A673 (cell line): ENCODE data around the gene TREM1. TPM values are rescaled to one million over a fixed set of nuclear protein-coding genes. Genes with fewer than 3 reads are reported as not detected.

Experiments
- BruUV-seq: library from RNA; stranded (reverse); fragments of 400-500 nt; replicated peaks from 2 replicates; lab custom pipeline; 2021; lab: Mats Ljungman, UMichigan
- CTCF ChIA-PET: fragments of 300-600 bp; sonication (Branson Sonifier 250); formaldehyde crosslinking; loops from one replicate; lab custom pipeline; 2022; ENCODE audit warnings: antibody characterized with exemption; lab: Charles Lee
- POLR2A ChIA-PET: fragments of 300-600 bp; sonication (Branson Sonifier 250); formaldehyde crosslinking; loops from one replicate; lab custom pipeline; 2022; ENCODE audit warnings: antibody characterized with exemption; ENCODE audit not compliant: low non-redundant PET; lab: Charles Lee
- DNase-seq: peaks from one replicate; pipeline ENCODE4 v3.0.0-alpha.2; 2015; ENCODE audit warnings: low spot score
- H3K27ac ChIP-seq: fragments of 200-600 bp; sonication (generic); 2 replicates; pipeline ENCODE4 v1.5.1; 2016; ENCODE audit warnings: mixed run types, low read depth, mild to moderate bottlenecking, mixed read lengths, antibody characterized with exemption, low read length; ENCODE audit not compliant: poor library complexity, severe bottlenecking
- H3K27me3 ChIP-seq: fragments of 200-600 bp; sonication (generic); replicated peaks from 2 replicates; pipeline ENCODE4 v1.6.1; 2017; ENCODE audit warnings: mixed run types, low read depth, mild to moderate bottlenecking, mixed read lengths, antibody characterized with exemption, low read length; ENCODE audit not compliant: insufficient read depth, poor library complexity
- H3K36me3 ChIP-seq: fragments of 200-600 bp; sonication (generic); 2 replicates; pipeline ENCODE4 v1.6.1; 2016; ENCODE audit warnings: mixed run types, mild to moderate bottlenecking, mixed read lengths, antibody characterized with exemption, low read length; ENCODE audit not compliant: insufficient read depth, poor library complexity, severe bottlenecking
- H3K4me1 ChIP-seq: fragments of 200-600 bp; sonication (generic); 2 replicates; pipeline ENCODE4 v1.6.1; 2017; ENCODE audit warnings: mixed run types, mild to moderate bottlenecking, mixed read lengths, antibody characterized with exemption, low read length; ENCODE audit not compliant: insufficient read depth, poor library complexity, severe bottlenecking
- H3K4me3 ChIP-seq: fragments of 200-600 bp; sonication (generic); 2 replicates; pipeline ENCODE4 v1.5.1; 2016; ENCODE audit warnings: low read depth, mixed run types, mild to moderate bottlenecking, mixed read lengths, low read length; ENCODE audit not compliant: poor library complexity, severe bottlenecking
- H3K9me3 ChIP-seq: fragments of 200-600 bp; sonication (generic); 2 replicates; pipeline ENCODE4 v1.6.1; 2016; ENCODE audit warnings: mixed run types, low read depth, mild to moderate bottlenecking, mixed read lengths, antibody characterized with exemption, low read length; ENCODE audit not compliant: poor library complexity, severe bottlenecking
- EZH2 ChIP-seq: fragments of 200-600 bp; sonication (generic); IDR thresholded peaks from 2 replicates; pipeline ENCODE4 v1.6.1; 2017; ENCODE audit warnings: borderline replicate concordance, low read depth, mild to moderate bottlenecking, mixed read lengths, antibody characterized with exemption, low read length; ENCODE audit not compliant: poor library complexity, severe bottlenecking
- intact Hi-C: fragments of 100-400 bp; cut with micrococcal nuclease; formaldehyde crosslinking; loops from one replicate; pipeline ENCODE4 v1.10.0; 2022; ENCODE audit not compliant: unreplicated experiment
- total RNA-seq: library from RNA; stranded (reverse); gene quantifications from 2 replicates; pipeline ENCODE4 v1.2.3, GENCODE V29; 2021
- TF ChIP-seq, protein P1 (sequence below): fragments of 300-800, 200-600 bp; sonication (generic); conservative IDR thresholded peaks from 2 replicates; pipeline ENCODE4 v1.5.1; 2017; ENCODE audit warnings: low read depth, mild to moderate bottlenecking, antibody characterized with exemption, low read length, moderate library complexity, mixed read lengths

TREM1 gene
- total RNA-seq, 1 experiment from 2014 or later: not detected

DNA sequence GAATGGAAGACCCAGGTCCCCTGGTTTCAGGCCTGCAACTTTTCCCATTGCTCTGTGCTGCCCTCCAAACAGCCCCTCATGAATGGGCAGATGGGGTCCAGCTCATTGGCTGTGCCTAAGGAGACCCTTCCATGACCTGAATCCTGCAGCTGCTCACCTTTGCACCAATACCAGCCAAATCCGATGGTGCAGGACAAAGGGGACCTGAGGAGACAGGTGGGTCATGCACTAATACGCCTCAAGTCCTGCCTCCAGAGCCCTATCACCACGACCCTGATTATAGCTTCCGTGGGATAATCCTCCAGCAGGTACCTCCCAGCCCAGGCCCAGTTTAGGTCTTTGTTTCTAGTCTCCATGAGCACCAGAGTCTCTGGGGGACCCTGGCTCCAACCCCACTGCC, 16.8 kb downstream of the TREM1 start:
- Histone ChIP-seq H3K27ac (no peak overlapping the region), H3K9me3 (no peaks in the 10 kb centered on the region), H3K27me3 (no peaks in the 10 kb centered on the region), H3K4me3 (no peak overlapping the region), H3K36me3 (no peaks in the 10 kb centered on the region), H3K4me1 (peaks cover 25% of the 10 kb centered on the region)
- no TSS peak for BruUV-seq
- ChIA-PET CTCF (interaction anchor here (1.0 kb wide), 1 partner anchor 9 kb away, joined by 3 read pairs; no protein-coding TSS in a partner anchor), POLR2A (no interaction called here)
- intact Hi-C loops: no loop called here
- TF ChIP-seq, protein P1, sequence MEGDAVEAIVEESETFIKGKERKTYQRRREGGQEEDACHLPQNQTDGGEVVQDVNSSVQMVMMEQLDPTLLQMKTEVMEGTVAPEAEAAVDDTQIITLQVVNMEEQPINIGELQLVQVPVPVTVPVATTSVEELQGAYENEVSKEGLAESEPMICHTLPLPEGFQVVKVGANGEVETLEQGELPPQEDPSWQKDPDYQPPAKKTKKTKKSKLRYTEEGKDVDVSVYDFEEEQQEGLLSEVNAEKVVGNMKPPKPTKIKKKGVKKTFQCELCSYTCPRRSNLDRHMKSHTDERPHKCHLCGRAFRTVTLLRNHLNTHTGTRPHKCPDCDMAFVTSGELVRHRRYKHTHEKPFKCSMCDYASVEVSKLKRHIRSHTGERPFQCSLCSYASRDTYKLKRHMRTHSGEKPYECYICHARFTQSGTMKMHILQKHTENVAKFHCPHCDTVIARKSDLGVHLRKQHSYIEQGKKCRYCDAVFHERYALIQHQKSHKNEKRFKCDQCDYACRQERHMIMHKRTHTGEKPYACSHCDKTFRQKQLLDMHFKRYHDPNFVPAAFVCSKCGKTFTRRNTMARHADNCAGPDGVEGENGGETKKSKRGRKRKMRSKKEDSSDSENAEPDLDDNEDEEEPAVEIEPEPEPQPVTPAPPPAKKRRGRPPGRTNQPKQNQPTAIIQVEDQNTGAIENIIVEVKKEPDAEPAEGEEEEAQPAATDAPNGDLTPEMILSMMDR: no peak
- no peak for TF ChIP-seq EZH2
- DNase-seq: no peak

DNA sequence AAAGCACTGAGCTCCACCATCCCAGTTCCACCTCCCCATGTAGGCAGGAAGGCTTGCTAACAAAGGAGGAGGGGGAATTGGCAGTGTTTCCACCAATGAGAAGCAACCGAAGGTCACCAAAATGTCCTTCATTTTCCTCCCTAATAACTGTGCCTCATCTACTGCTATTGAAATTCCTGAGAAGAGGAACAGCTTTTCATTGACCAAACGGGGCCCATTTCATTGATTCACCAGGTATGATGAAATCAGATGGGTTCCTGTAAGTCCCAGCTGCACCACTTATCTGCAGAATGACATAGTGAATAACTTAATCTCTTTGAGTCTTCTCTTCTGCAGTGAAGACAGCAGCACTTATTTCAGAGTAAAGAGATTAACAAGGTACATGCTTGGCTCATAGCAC, 17.3 kb downstream of the TREM1 start:
- Histone ChIP-seq H3K4me1 (peaks cover 25% of the 10 kb centered on the region), H3K27ac (no peak overlapping the region), H3K9me3 (no peaks in the 10 kb centered on the region), H3K27me3 (no peaks in the 10 kb centered on the region), H3K36me3 (no peaks in the 10 kb centered on the region), H3K4me3 (no peak overlapping the region)
- BruUV-seq: no TSS peak
- intact Hi-C loops: no loop called here
- DNase-seq: no peak
- ChIA-PET CTCF (no interaction called here), POLR2A (no interaction called here)
- TF ChIP-seq, protein P1: no peak
- TF ChIP-seq EZH2: no peak

DNA sequence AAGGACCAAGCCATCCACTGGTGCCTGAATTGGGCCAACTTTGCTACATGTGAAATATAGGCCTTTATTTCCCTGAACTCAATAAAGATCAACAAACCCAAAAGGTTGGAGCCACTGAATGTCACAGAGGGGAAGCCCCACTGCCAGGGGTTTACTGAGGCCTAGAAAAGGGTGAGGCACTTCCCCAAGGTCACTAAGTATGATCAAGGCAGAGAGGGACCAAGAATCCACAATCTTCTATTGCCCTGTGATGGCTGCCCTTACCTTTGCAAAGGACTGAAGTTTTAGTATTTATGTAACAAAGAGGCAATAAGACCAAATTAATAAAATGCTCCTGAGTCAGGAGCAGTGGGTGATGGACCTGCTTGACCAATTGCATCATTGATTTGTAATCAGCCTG, 18.0 kb downstream of the TREM1 start:
- Histone ChIP-seq H3K27me3 (no peaks in the 10 kb centered on the region), H3K4me1 (peaks cover 25% of the 10 kb centered on the region), H3K36me3 (no peaks in the 10 kb centered on the region), H3K27ac (no peak overlapping the region), H3K9me3 (peaks cover 5% of the 10 kb centered on the region), H3K4me3 (no peak overlapping the region)
- BruUV-seq: no TSS peak
- no peak for DNase-seq
- POLR2A ChIA-PET: no interaction called here
- intact Hi-C loops: no loop called here
- CTCF ChIA-PET: no interaction called here
- no peak for TF ChIP-seq EZH2
- TF ChIP-seq, protein P1: no peak
